GM21423 (cell line): ENCODE data around the gene POLR1F.

ENCODE experiments used
- ATAC-seq: cut with Tn5 transposase; IDR thresholded peaks from one replicate; pipeline ENCODE4 v1.9.1; 2021; ENCODE audit warnings: mild to moderate bottlenecking, moderate library complexity; ENCODE audit not compliant: unreplicated experiment

Gene POLR1F

GRCh38 chr7:19677180-19677579, 31.7 kb downstream of the POLR1F start:
- ATAC-seq = peak; percentile 77

- ATAC-seq = no peak
Measured at GRCh38 chr7:19675816-19676215, 33.0 kb downstream of the POLR1F start.

- no peak for ATAC-seq
Measured at GRCh38 chr7:19674266-19674960, 34.4 kb downstream of the POLR1F start.

GRCh38 chr7:19670806-19671205, 38.0 kb downstream of the POLR1F start:
- ATAC-seq = no peak

- ATAC-seq = peak; percentile 60
Measured at GRCh38 chr7:19665399-19666008, 43.3 kb downstream of the POLR1F start.

GRCh38 chr7:19663816-19664462, 44.9 kb downstream of the POLR1F start:
- peak; percentile 93 for ATAC-seq

- no peak for ATAC-seq
Measured at GRCh38 chr7:19648791-19649190, 60.0 kb downstream of the POLR1F start.
